ENCODE measurements around the gene FLT1.

Gene FLT1

DNA sequence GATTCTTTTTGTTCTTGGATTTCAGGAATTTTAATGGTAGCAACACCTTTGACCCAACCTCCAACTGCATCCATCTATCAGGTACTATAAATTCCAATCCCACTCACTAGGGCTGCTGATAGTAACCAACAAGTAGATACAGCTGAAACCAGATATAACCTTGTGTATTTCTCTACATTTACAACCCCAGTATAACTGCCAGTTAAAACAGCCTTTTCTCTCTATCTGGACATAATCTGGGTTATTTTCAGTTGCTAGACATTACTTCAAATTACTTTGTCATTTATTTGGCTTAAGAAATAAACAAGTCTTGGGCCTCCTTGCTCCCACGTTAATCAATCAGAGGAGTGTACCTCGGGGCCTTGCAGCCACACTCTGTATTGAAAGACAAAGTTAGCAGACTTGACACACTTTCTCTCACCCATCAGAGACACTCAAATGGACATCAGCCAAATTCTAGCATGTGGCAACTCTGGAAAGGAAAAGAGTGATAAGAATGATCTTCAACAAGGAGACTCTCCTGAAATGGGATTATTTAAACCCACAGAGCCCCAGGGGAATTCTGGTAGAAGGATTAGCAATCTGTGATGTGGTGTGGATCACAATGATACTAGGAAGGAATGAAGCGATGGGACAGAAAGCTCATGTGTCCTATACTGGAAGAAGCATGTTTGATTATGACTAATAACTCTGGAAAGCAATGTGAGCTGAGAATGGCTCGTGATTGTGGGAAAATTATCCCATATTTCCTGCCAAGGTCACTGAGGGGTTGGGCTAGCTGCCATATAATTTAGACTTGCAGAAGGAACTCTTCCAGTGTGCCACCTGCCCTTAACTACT is 157.5 kb downstream of the FLT1 start:
- DNase-seq = no peak

- DNase-seq = no peak
Observed at GRCh38 chr13:28336193-28336657, 158.7 kb downstream of the FLT1 start.

GRCh38 chr13:28333204-28333881 is 161.6 kb downstream of the FLT1 start:
- DNase-seq = no peak

DNA sequence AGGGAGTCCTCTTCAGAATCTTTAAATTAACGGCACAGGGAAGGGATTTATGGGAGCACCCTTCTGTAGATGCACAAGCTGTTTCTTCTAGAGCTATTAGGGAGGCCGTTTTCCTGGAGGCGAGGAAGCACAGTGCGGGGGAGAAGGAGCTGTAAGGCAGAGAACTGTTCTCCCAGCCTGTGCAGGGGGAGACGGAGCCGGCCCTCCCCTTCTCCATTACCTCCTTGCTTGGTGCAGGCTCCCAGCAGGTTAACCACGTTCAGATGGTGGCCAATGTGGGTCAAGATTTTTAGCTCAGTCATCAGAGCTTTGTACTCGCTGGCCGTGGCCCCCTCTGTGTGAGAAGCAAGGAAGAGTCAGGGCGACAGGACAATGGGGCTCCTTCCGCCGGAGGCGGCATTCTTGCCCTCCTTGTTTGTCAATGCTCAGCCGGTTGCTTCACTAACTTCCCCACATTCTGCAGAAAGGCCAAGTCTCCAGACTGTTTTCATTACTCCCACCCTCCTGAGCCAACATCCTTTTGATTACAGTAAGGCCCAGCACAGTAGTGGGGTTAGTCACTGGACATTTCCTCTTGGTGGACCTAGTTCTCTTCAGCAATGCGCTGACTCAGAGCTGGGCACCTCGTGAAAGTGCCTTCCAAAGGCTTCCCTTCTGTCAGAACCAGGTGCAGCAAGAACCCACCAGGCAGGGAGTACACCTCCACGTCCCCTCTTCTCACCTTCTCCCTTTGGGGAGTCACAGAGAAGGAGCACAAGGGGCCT is 165.4 kb downstream of the FLT1 start:
- no peak for DNase-seq

DNA sequence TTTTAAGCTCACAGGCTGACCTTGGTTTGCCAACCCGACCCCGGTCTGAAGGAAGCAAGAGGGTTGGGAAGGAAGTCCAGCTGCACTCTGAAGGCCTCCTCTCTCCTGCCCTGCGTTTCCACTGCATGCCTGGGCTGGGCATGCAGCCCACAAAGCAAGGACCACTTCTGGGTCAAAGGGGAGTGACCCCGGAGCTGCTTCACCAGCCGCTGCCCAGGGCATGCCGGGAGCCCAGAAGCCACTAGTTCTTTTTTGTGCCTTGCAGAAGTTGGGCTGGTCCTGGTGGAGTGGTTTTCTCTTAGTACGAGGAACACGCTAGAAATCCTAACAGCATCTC is 166.7 kb downstream of the FLT1 start:
- no peak for DNase-seq

GRCh38 chr13:28327373-28328270 is 167.3 kb downstream of the FLT1 start:
- no peak for DNase-seq

GRCh38 chr13:28326056-28326455 is 168.9 kb downstream of the FLT1 start:
- no peak for DNase-seq

DNA sequence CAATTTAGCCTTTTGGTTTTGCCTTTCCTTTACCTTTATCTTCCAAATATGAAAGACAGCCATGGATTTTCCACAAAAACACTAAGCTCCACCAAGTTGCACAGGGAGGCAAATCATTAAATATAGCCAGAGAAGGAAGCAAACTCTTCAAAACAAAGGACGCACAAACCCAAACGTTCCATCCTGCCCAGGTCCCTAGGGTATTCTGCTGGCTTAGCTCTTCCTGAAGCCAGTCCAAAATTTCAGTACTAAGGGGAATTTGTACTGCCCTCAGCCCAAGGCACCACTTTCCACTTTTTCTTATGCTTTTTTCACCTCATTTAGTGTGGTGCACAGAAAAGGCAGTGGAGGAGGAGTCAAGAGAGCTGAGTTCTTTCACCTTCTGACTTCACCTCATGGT is 169.9 kb downstream of the FLT1 start:
- DNase-seq = no peak

DNA sequence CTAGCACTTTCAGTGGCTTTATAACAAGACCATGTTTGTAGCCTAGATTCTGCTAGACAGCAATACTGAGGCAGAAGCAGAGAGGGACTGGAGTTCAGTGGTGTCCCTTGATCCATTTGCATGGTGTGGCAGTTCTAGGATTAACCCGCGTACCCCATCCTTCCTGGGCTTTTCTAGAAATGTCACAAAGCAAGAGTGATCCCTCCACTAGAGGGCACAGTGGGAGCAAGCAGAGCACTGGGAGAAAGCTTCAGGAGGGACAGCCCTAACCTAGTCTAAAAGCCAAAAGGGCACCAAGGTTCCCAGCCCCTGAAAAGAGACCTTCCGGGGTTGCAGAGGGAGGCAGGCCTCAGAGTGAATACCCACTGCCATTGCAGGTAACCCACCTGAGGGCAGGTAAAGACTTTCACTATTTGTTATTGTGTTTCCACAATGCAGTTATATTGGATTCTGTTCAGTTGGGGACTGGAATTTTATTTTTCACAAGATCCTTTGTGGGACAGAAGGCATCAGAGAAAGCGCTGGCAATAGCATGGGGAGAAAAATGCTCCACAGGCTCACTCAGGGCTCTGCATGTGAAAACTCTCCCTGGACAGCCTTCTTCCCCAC is 170.6 kb downstream of the FLT1 start:
- peak; percentile 69 for DNase-seq

DNA sequence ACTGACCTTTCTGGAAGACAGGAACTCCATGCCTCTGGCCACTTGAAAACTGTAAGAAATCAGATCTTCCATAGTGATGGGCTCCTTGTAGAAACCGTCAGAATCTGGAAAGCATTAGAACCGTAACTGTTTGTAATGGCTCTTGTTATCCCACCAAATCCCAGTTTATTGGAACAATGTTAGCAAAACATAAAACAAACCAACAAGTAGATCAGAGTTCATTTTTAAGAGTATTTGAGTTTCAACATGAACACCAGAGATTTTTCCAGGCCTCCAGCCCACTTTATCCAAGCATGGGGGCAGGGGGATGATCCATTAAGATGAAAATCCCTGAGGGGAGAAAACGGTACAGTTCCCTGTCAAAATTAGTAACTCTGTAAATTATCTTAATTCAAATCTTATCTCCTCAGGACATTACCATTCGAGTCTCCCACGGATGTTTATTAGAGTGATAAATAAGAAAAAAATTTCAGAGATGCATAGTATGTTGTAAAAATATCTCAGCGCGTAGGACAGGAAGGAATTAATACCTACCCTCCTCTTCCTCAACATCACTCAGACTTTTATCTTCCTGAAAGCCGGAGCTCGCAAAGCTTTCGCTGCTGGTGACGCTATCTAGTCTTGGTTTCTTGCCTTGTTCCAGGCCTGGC is 172.5 kb downstream of the FLT1 start:
- no peak for DNase-seq

- DNase-seq = no peak
Observed at GRCh38 chr13:28321756-28322155, 173.2 kb downstream of the FLT1 start.

- DNase-seq = no peak
Observed at GRCh38 chr13:28320884-28321574, 173.9 kb downstream of the FLT1 start.

DNA sequence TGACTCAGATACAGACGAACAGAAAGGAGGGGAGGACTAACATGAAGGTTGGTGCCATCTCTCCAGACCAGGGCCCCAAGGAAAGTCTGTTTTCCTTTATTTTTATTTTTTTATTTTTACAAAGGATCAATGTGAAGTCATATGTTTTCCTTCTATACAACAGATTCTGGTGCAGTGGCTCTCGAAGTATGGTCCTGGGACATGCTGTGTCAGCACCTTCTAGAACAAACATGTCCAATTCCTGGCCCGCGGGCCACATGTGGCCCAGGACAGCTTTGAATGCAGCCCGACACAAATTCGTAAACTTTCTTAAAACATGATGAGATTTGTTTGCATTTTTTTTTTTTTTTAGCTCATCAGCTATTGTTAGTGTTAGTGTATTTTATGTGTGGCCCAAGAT is 174.7 kb downstream of the FLT1 start:
- DNase-seq = no peak

DNA sequence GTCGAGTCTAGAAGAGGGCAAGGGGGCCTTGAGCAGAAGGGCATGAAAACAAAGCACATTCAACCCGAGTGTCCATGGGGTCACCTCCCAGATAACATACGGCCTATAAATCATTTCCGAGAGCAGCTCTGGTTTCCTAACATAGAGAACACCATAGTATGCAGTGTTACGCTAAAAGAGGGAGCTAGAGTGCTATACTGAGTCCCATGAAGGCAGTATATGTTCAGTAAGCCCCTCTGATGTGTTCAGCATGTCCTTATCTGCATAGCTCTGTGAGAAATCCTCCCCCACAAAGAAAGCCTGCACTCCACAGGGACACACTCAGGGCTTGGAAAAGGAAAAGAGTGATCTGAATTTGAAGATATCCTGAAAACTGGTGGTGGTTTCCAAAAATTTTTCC is 175.4 kb downstream of the FLT1 start:
- DNase-seq = no peak

GRCh38 chr13:28318496-28318895 is 176.4 kb downstream of the FLT1 start:
- DNase-seq = no peak

GRCh38 chr13:28316836-28317235 is 178.1 kb downstream of the FLT1 start:
- no peak for DNase-seq

GRCh38 chr13:28316129-28316528 is 178.8 kb downstream of the FLT1 start:
- DNase-seq = no peak

GRCh38 chr13:28314879-28315278 is 180.0 kb downstream of the FLT1 start:
- DNase-seq = no peak

DNA sequence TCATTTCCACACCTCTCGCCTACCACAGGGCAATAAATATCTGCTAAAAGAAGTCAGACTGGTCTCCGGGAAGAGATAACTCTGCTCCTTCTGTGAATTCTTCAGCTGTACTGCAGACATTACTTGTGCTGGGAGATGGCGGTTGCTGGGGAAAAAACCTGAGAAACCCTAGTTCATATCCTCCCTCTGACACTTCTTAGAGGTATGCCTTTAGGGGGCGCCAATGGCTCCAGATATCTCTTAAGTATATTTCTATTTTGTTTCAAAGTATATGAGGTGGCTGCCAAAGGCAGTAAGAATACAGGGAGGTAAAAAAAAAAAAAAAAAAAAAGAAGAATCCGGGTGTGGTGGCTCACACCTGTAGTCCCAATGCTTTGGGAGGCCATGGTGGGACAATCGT is 181.3 kb downstream of the FLT1 start:
- peak; percentile 32 for DNase-seq

DNA sequence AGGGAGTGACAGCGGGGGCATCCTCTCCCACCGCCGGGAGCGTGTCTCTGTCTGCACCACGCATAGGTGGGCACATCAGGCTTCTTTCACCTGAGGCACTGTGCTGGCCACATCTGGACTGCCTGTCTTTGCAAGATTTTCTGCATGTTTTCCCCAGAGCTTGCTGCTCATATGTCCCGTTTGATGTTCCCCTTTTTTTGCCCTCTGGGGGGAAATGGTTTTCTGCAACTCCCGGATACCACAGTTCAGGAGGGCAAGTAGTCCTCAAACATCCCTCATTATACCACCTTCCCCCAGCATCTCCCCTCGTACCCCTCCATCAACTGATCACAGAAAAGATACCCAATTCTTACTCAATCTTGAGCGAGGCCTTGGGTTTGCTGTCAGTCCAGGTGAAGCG is 188.6 kb downstream of the FLT1 start:
- no peak for DNase-seq

GRCh38 chr13:28301839-28302238 is 193.1 kb downstream of the FLT1 start:
- DNase-seq = no peak
